H1 (cell line): ENCODE measurements around the gene TCF21. TPM values are rescaled to one million over a fixed set of nuclear protein-coding genes. Genes with fewer than 3 reads are reported as not detected.

Experiments
- CEBPB ChIP-seq: IDR thresholded peaks from 2 replicates; pipeline ENCODE4 v1.6.1; 2012; ENCODE audit warnings: low read depth, low read length
- CTBP2 ChIP-seq: IDR thresholded peaks from 2 replicates; pipeline ENCODE4 v1.7.0; 2011; ENCODE audit warnings: borderline replicate concordance, mild to moderate bottlenecking, moderate library complexity, mixed read lengths, low read length; ENCODE audit not compliant: insufficient read depth, insufficient read length
- FOSL1 ChIP-seq: IDR thresholded peaks from 2 replicates; pipeline ENCODE4 v1.6.1; 2011; ENCODE audit warnings: mild to moderate bottlenecking, low read depth, low read length, moderate library complexity; ENCODE audit not compliant: insufficient read depth
- RXRA ChIP-seq: IDR thresholded peaks from 2 replicates; pipeline ENCODE4 v1.6.1; 2011; ENCODE audit warnings: low read depth, mild to moderate bottlenecking, low read length, moderate library complexity; ENCODE audit not compliant: insufficient read depth
- polyA plus RNA-seq, 7 experiments: library from polyadenylated mRNA; depleted of rRNA in 3 of 7; stranded (reverse) in 5 of 7; unstranded in 2 of 7; fragments of >200 nt in 5 of 7; fragments of 200-250 nt in 2 of 7; gene quantifications; 1 replicate in 5 of 7; 2 replicates in 1 of 7; 4 replicates in 1 of 7; pipeline versions ENCODE4 v1.2.1 to v1.2.3, GENCODE V29; 2011 to 2013; ENCODE audit warnings: missing spikeins in 2 of 7, mixed read lengths in 2 of 7
- total RNA-seq: library from RNA; stranded (reverse); fragmentation: NEBNext Ultra II Directional; extraction: Animal tissue kit (Norgen Biotek cat#: 25700); gene quantifications from 2 replicates; pipeline ENCODE4 v1.2.1, GENCODE V29; 2021

The TCF21 gene
- total and polyA plus RNA-seq, 2 of the 8 experiments (the other 6 are each of a cell fraction or from before 2014, with no cell fraction given): 0.05 to 0.09 TPM

GRCh38 chr6:133880006-133880405 is 8.9 kb upstream of the TCF21 start (continued):
- TF ChIP-seq FOSL1 (no peak), CEBPB (no peak), CTBP2 (no peak), RXRA (no peak)
